GM18873 (cell line): Measurements from ENCODE around the gene UPK2.

Experiments
- ATAC-seq: cut with Tn5 transposase; IDR thresholded peaks from one replicate; pipeline ENCODE4 v1.9.1; 2021; ENCODE audit warnings: mild to moderate bottlenecking, moderate library complexity, moderate number of reproducible peaks; ENCODE audit not compliant: unreplicated experiment, low FRiP score

Gene UPK2

GRCh38 chr11:118956094-118956846 is at the start of gene UPK2:
Gene UPK2, plus strand, starts transcription at chr11:118956298. Its CDS starts 53 bp downstream, at chr11:118956351.
- ATAC-seq, result peak; percentile 59

- no peak for ATAC-seq
These were observed 48.8 kb upstream of the UPK2 start for GRCh38 chr11:118907051-118908042.

GRCh38 chr11:118908264-118908663 is 47.8 kb upstream of the UPK2 start:
- ATAC-seq, result no peak

- no peak for ATAC-seq
These were observed 47.0 kb upstream of the UPK2 start for GRCh38 chr11:118908901-118909618.

GRCh38 chr11:118909619-118910308 is 46.3 kb upstream of the UPK2 start:
- ATAC-seq, result no peak

- no peak for ATAC-seq
These were observed 45.6 kb upstream of the UPK2 start for GRCh38 chr11:118910309-118911112.

GRCh38 chr11:118911113-118911879 is 44.8 kb upstream of the UPK2 start:
- no peak for ATAC-seq

GRCh38 chr11:118911880-118912741 is 44.0 kb upstream of the UPK2 start:
- no peak for ATAC-seq

- ATAC-seq, result no peak
These were observed 43.2 kb upstream of the UPK2 start for GRCh38 chr11:118912742-118913410.

- no peak for ATAC-seq
These were observed 42.5 kb upstream of the UPK2 start for GRCh38 chr11:118913411-118914125.

- ATAC-seq, result no peak
These were observed 41.8 kb upstream of the UPK2 start for GRCh38 chr11:118914178-118914918.

GRCh38 chr11:118914987-118915386 is 41.1 kb upstream of the UPK2 start:
- no peak for ATAC-seq

- no peak for ATAC-seq
These were observed 40.7 kb upstream of the UPK2 start for GRCh38 chr11:118915396-118915795.

- no peak for ATAC-seq
These were observed 39.9 kb upstream of the UPK2 start for GRCh38 chr11:118915941-118916841.
